Heart left ventricle (tissue), 13 donors: ENCODE data around the gene LRRC52.

Experiments
- POLR2A ChIP-seq, 2 donors: fragments of 450-650 bp; IDR thresholded peaks; one replicate each; pipeline ENCODE4 v1.6.1; 2017; ENCODE audit warnings: antibody characterized with exemption in 2 of 2, mild to moderate bottlenecking in 2 of 2, moderate library complexity in 2 of 2
- TF ChIP-seq, protein P1 (sequence below), 12 donors: fragments of 200-600 bp; sonication (generic) in 4 of 12; IDR thresholded peaks; one replicate each; pipeline versions ENCODE4 v1.5.0 to v1.8.0; 2018 to 2022; ENCODE audit warnings: antibody characterized with exemption in 12 of 12, mild to moderate bottlenecking in 5 of 12
- donor health status: ischemic (EF 13 %, LVEDD 7.1; RV severe dilation, severe dysfunction).
- donor health status: DM: no; HTN: yes; CAD: no.
- donor health status: DM: no; HTN: no; CAD: no.
- donor health status: ischemic (EF 25% LVEDD 6.9; RV normal size, moderate dysfunction).
- donor health status: ischemic (EF 25% LVEDD 5.7; RV mildly dilated, moderate dysfunction).
- donor health status: ischemic (EF 35%, LVEDD 5.7; RV mildly dilated, moderate dysfunction).
- donor health status: nonischemic (EF 11% LVEDD 7.7; RV severe dilation, severe dysfunction).
- donor health status: DM: yes; HTN: yes; CAD: no.
- donor health status: PGD.
- donor health status: ischemic (EF 29% LVEDD 5.4; RV normal size, mild dysfunction).
- donor health status: nonischemic (EF 23%, LVEDD 6.1; RV moderate dilation, normal function).

- no peak for TF ChIP-seq POLR2A (IDR thresholded peaks at IDR 0.05)
- TF ChIP-seq, protein P1, sequence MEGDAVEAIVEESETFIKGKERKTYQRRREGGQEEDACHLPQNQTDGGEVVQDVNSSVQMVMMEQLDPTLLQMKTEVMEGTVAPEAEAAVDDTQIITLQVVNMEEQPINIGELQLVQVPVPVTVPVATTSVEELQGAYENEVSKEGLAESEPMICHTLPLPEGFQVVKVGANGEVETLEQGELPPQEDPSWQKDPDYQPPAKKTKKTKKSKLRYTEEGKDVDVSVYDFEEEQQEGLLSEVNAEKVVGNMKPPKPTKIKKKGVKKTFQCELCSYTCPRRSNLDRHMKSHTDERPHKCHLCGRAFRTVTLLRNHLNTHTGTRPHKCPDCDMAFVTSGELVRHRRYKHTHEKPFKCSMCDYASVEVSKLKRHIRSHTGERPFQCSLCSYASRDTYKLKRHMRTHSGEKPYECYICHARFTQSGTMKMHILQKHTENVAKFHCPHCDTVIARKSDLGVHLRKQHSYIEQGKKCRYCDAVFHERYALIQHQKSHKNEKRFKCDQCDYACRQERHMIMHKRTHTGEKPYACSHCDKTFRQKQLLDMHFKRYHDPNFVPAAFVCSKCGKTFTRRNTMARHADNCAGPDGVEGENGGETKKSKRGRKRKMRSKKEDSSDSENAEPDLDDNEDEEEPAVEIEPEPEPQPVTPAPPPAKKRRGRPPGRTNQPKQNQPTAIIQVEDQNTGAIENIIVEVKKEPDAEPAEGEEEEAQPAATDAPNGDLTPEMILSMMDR (IDR thresholded peaks at IDR 0.05): no peak
Measured at GRCh38 chr1:165551469-165551868, 7.7 kb downstream of the LRRC52 start.
